ENCODE results near the gene CCL2.

The CCL2 gene

DNA sequence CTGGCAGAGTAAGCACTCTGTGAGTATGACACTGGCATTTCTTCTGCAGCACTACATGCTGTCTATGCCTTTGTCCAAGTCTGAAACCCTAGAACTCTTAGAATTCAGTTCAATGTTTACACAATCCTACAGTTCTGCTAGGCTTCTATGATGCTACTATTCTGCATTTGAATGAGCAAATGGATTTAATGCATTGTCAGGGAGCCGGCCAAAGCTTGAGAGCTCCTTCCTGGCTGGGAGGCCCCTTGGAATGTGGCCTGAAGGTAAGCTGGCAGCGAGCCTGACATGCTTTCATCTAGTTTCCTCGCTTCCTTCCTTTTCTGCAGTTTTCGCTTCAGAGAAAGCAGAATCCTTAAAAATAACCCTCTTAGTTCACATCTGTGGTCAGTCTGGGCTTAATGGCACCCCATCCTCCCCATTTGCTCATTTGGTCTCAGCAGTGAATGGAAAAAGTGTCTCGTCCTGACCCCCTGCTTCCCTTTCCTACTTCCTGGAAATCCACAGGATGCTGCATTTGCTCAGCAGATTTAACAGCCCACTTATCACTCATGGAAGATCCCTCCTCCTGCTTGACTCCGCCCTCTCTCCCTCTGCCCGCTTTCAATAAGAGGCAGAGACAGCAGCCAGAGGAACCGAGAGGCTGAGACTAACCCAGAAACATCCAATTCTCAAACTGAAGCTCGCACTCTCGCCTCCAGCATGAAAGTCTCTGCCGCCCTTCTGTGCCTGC, at the start of gene CCL2:
Gene CCL2 (plus strand): TSS at position 635 of the 730 bp plus-strand sequence. CDS start 65 bp downstream, at position 700.
- H3K9ac ChIP-seq (ENCODE audit: low read depth, low read length) = peak within 1 kb of the TSS; percentile 70

GRCh38 chr17:34205401-34205800, 49.7 kb upstream of the CCL2 start:
- H3K4me3 ChIP-seq (ENCODE audit: low read depth, low read length) = no peak overlapping the region
- H3K27me3 ChIP-seq (ENCODE audit: control insufficient read depth, insufficient read depth, low read length) = no peaks in the 10 kb centered on the region
- no peaks in the 10 kb centered on the region for H3K9me3 ChIP-seq (ENCODE audit: control insufficient read depth, insufficient read depth, low read length)
- no peak overlapping the region for H3K9ac ChIP-seq (ENCODE audit: low read depth, low read length)
- no peaks in the 10 kb centered on the region for H3K36me3 ChIP-seq (ENCODE audit: control insufficient read depth, insufficient read depth, low read length)
- no peaks in the 10 kb centered on the region for H3K4me1 ChIP-seq (ENCODE audit: control insufficient read depth, insufficient read depth, low read length)

More for the DNA sequence above, at the start of gene CCL2:
- Histone ChIP-seq H3K9me3 (ENCODE audit: control insufficient read depth, insufficient read depth, low read length) (no peaks in the 10 kb centered on the region), H3K4me3 (ENCODE audit: low read depth, low read length) (peak within 1 kb of the TSS; percentile 53), H3K27me3 (ENCODE audit: control insufficient read depth, insufficient read depth, low read length) (peaks cover 6% of the 10 kb centered on the region), H3K36me3 (ENCODE audit: control insufficient read depth, insufficient read depth, low read length) (no peaks in the 10 kb centered on the region), H3K4me1 (ENCODE audit: control insufficient read depth, insufficient read depth, low read length) (peaks cover 20% of the 10 kb centered on the region)

- Histone ChIP-seq H3K9ac (ENCODE audit: low read depth, low read length) (no peak overlapping the region), H3K4me1 (ENCODE audit: control insufficient read depth, insufficient read depth, low read length) (no peaks in the 10 kb centered on the region), H3K4me3 (ENCODE audit: low read depth, low read length) (no peak overlapping the region), H3K9me3 (ENCODE audit: control insufficient read depth, insufficient read depth, low read length) (no peaks in the 10 kb centered on the region), H3K27me3 (ENCODE audit: control insufficient read depth, insufficient read depth, low read length) (no peaks in the 10 kb centered on the region), H3K36me3 (ENCODE audit: control insufficient read depth, insufficient read depth, low read length) (no peaks in the 10 kb centered on the region)
These were observed 48.5 kb upstream of the CCL2 start for GRCh38 chr17:34206569-34206968.

DNA sequence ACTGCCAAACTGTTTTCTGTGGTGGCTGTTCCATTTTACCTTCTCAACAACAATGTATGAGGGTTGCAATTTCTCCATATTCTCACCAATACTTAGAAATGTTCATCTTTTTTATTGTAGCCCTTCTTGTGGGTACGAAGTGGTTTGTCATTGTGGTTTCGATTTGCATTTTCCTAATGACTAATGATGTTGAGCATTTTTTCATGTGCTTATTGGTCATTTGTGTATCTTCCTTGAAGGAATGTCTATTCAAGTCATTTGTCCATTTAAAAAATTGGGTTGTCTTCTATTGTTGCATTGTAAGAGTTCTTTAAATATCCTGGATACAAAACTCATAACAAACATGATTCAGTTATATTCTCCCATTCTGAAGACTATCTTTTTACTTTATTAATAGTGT, 47.5 kb upstream of the CCL2 start:
- Histone ChIP-seq H3K9ac (ENCODE audit: low read depth, low read length) (no peak overlapping the region), H3K36me3 (ENCODE audit: control insufficient read depth, insufficient read depth, low read length) (no peaks in the 10 kb centered on the region), H3K4me1 (ENCODE audit: control insufficient read depth, insufficient read depth, low read length) (no peaks in the 10 kb centered on the region), H3K9me3 (ENCODE audit: control insufficient read depth, insufficient read depth, low read length) (no peaks in the 10 kb centered on the region), H3K4me3 (ENCODE audit: low read depth, low read length) (no peak overlapping the region), H3K27me3 (ENCODE audit: control insufficient read depth, insufficient read depth, low read length) (no peaks in the 10 kb centered on the region)

DNA sequence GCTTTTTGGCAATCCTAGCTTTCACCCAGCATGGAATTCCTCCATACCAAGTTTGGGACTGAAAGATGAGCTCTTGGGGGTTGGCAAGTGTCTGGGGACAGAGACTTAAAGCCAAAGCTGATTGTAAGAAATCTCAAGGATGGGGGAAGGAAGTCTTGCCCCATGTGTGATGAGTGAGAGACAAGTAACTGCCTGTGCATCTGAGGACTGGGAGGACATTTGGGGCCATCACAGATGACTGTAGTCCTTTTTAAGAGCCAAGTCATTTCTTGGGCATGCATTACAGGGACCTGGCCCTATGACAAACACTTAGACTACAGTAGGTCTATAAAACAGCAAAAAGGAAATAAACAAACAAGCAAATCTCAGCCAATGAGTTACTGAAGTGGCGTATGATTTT, 36.3 kb upstream of the CCL2 start:
- no peak overlapping the region for H3K9ac ChIP-seq (ENCODE audit: low read depth, low read length)
- no peaks in the 10 kb centered on the region for H3K4me1 ChIP-seq (ENCODE audit: control insufficient read depth, insufficient read depth, low read length)
- no peaks in the 10 kb centered on the region for H3K27me3 ChIP-seq (ENCODE audit: control insufficient read depth, insufficient read depth, low read length)
- H3K4me3 ChIP-seq (ENCODE audit: low read depth, low read length) = no peak overlapping the region
- no peaks in the 10 kb centered on the region for H3K36me3 ChIP-seq (ENCODE audit: control insufficient read depth, insufficient read depth, low read length)
- H3K9me3 ChIP-seq (ENCODE audit: control insufficient read depth, insufficient read depth, low read length) = no peaks in the 10 kb centered on the region

- H3K36me3 ChIP-seq (ENCODE audit: control insufficient read depth, insufficient read depth, low read length) = no peaks in the 10 kb centered on the region
- no peaks in the 10 kb centered on the region for H3K4me1 ChIP-seq (ENCODE audit: control insufficient read depth, insufficient read depth, low read length)
- H3K27me3 ChIP-seq (ENCODE audit: control insufficient read depth, insufficient read depth, low read length) = no peaks in the 10 kb centered on the region
- H3K4me3 ChIP-seq (ENCODE audit: low read depth, low read length) = no peak overlapping the region
- H3K9me3 ChIP-seq (ENCODE audit: control insufficient read depth, insufficient read depth, low read length) = no peaks in the 10 kb centered on the region
- no peak overlapping the region for H3K9ac ChIP-seq (ENCODE audit: low read depth, low read length)
These were observed 35.7 kb upstream of the CCL2 start for GRCh38 chr17:34219405-34219804.

DNA sequence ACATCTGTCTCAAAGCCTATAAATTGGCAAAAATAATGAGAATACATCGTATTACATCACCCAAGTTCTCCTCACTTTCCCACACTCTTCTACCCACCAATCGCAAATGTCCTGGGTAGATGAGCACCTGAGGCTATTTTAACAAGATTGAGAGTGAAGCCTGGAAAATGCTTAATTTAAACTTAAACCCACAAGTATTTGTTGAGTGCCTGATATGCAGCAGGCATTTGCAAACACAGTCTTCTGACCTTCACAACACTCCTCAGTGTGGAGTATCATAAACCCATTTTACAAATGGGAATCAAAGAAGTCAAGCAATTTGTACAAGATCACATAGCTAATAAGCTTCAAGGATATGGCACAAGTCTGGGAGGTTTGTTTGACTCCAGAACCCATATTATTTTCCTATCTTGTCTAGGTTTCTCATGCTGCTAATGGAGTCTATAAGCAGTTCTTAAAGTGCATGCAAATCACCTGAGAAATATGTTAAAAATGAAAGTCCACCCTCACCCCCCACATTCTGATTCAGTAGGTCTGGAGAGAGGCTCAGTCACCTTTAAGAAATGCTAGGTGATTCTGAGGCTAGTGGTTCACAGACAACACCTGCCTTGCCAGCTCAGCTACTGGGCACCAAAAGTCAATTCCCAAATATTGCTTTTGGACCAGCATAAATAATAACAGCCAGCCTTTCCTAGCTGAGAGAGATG, 34.9 kb upstream of the CCL2 start:
- Histone ChIP-seq H3K4me3 (ENCODE audit: low read depth, low read length) (no peak overlapping the region), H3K9me3 (ENCODE audit: control insufficient read depth, insufficient read depth, low read length) (no peaks in the 10 kb centered on the region), H3K9ac (ENCODE audit: low read depth, low read length) (no peak overlapping the region), H3K4me1 (ENCODE audit: control insufficient read depth, insufficient read depth, low read length) (no peaks in the 10 kb centered on the region), H3K27me3 (ENCODE audit: control insufficient read depth, insufficient read depth, low read length) (no peaks in the 10 kb centered on the region), H3K36me3 (ENCODE audit: control insufficient read depth, insufficient read depth, low read length) (no peaks in the 10 kb centered on the region)

DNA sequence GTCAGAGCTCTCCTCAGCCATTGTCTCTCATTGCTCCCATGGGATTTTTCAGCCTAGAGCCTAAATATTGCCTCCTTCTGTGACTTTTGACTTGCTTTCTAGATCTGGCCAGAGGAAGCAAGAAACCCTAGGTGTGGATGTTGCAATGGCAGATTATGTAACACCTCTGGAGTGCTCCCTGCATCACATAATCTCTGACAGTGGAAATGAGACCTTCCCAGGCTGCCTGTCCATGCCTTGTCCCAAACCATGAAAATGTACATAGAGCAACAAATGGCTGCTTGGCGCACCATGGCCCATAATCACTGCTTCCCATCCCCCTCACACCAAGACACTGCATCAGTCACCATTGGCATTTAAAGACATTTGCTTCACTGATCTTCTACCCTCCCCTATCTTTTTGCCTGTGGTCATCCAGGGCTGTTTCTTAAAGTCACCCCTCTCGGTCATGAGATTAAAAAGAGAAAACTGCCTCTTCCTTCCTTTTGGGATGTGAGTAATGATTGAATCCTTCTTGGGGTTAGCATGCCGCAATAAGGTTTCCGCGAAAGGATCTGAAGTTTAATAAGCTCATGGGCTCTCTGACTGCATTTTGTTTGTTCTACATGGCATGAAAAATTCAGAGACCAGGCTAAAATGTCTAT, 34.2 kb upstream of the CCL2 start:
- Histone ChIP-seq H3K9ac (ENCODE audit: low read depth, low read length) (no peak overlapping the region), H3K4me3 (ENCODE audit: low read depth, low read length) (no peak overlapping the region), H3K36me3 (ENCODE audit: control insufficient read depth, insufficient read depth, low read length) (no peaks in the 10 kb centered on the region), H3K9me3 (ENCODE audit: control insufficient read depth, insufficient read depth, low read length) (no peaks in the 10 kb centered on the region), H3K27me3 (ENCODE audit: control insufficient read depth, insufficient read depth, low read length) (no peaks in the 10 kb centered on the region), H3K4me1 (ENCODE audit: control insufficient read depth, insufficient read depth, low read length) (no peaks in the 10 kb centered on the region)

DNA sequence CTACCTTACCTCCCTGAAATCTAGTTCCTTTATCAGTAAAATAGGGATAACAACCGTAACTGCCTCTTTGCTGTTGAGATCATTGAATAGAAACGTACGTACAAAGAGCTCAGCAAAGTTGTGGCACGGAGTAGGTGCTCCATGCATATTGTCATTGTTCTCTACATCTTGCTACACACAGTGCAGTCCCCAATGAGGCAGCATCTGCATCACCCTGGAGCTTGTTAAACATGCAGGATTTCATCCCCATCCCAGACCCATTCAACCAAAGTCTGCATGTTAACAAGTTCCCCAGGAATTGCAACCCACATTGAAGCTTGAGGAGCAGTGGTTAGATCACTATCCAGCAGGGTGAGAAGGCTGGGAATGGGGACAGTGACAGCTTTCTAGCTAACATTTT, 33.7 kb upstream of the CCL2 start:
- Histone ChIP-seq H3K4me1 (ENCODE audit: control insufficient read depth, insufficient read depth, low read length) (no peaks in the 10 kb centered on the region), H3K27me3 (ENCODE audit: control insufficient read depth, insufficient read depth, low read length) (no peaks in the 10 kb centered on the region), H3K36me3 (ENCODE audit: control insufficient read depth, insufficient read depth, low read length) (no peaks in the 10 kb centered on the region), H3K9ac (ENCODE audit: low read depth, low read length) (no peak overlapping the region), H3K9me3 (ENCODE audit: control insufficient read depth, insufficient read depth, low read length) (no peaks in the 10 kb centered on the region), H3K4me3 (ENCODE audit: low read depth, low read length) (no peak overlapping the region)

DNA sequence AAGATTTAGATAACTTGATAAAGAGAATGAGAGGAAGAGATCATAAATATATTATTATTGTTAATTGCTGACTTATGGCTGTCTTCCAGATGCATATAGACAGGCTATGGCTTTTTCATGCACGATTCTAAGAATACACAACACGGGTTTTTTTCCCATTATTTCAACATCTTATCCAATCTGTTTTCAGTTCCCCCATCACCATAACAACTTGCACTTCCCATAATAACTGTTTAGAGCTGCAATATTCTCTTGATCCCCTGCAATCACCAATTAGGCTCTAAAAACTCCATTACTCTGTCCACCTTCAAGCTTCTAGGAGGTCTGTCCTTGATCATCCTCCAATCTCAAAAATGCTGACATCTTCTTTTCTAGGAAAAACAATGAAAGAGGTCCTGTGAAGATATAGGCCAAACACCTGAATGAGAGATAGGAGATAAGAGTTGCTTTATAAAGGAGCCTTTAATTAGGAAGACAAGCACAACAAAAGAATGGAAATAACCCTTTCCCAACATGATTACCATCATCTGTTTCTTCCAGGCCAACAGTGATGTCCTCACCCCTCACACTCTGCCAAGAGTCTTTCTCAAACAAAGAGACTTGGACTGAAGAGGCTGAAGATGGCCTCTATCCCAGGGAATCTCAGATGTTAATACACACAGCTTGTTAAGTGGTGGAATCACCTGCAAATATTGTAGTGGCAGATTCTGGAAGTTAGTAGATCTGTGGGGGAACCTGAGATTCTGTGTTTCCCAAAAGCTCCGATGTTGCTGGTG, 32.2 kb upstream of the CCL2 start:
- peaks cover 2% of the 10 kb centered on the region for H3K4me1 ChIP-seq (ENCODE audit: control insufficient read depth, insufficient read depth, low read length)
- H3K9ac ChIP-seq (ENCODE audit: low read depth, low read length) = no peak overlapping the region

DNA sequence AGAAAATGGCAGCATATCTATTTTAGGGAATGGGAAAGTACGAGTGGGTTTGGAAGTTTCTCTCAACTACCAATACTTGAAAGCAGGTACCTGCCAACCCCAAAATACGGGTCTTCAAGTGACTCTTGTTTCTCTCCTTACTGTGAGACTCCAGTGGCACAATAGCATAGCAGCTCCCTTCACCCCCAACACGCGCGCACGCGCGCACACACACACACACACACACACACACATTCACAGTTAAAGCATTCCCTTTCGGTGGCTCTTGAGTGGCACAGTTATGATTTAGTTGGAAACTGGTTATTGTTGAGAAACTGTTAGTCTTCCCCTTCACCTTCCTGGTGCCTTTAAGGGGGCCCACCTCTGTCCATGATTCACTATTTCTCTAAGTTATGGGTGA, 30.0 kb upstream of the CCL2 start:
- Histone ChIP-seq H3K4me1 (ENCODE audit: control insufficient read depth, insufficient read depth, low read length) (peaks cover 2% of the 10 kb centered on the region), H3K9ac (ENCODE audit: low read depth, low read length) (no peak overlapping the region), H3K4me3 (ENCODE audit: low read depth, low read length) (no peak overlapping the region), H3K9me3 (ENCODE audit: control insufficient read depth, insufficient read depth, low read length) (no peaks in the 10 kb centered on the region), H3K36me3 (ENCODE audit: control insufficient read depth, insufficient read depth, low read length) (no peaks in the 10 kb centered on the region), H3K27me3 (ENCODE audit: control insufficient read depth, insufficient read depth, low read length) (no peaks in the 10 kb centered on the region)

More for the DNA sequence above, 32.2 kb upstream of the CCL2 start:
- Histone ChIP-seq H3K4me3 (ENCODE audit: low read depth, low read length) (no peak overlapping the region), H3K9me3 (ENCODE audit: control insufficient read depth, insufficient read depth, low read length) (no peaks in the 10 kb centered on the region), H3K36me3 (ENCODE audit: control insufficient read depth, insufficient read depth, low read length) (no peaks in the 10 kb centered on the region), H3K27me3 (ENCODE audit: control insufficient read depth, insufficient read depth, low read length) (no peaks in the 10 kb centered on the region)
